ENCODE data around the gene F7. TPM values are rescaled to one million over a fixed set of nuclear protein-coding genes. Genes with fewer than 3 reads are reported as not detected.
"Not testable (repeated sequence)": the region's sequence is repeated elsewhere in the genome, so short reads cannot be mapped to it uniquely, and the experiment has no call there.

Gene F7
- total RNA-seq, 1 donor from 2014 or later, result 1.0 TPM

DNA sequence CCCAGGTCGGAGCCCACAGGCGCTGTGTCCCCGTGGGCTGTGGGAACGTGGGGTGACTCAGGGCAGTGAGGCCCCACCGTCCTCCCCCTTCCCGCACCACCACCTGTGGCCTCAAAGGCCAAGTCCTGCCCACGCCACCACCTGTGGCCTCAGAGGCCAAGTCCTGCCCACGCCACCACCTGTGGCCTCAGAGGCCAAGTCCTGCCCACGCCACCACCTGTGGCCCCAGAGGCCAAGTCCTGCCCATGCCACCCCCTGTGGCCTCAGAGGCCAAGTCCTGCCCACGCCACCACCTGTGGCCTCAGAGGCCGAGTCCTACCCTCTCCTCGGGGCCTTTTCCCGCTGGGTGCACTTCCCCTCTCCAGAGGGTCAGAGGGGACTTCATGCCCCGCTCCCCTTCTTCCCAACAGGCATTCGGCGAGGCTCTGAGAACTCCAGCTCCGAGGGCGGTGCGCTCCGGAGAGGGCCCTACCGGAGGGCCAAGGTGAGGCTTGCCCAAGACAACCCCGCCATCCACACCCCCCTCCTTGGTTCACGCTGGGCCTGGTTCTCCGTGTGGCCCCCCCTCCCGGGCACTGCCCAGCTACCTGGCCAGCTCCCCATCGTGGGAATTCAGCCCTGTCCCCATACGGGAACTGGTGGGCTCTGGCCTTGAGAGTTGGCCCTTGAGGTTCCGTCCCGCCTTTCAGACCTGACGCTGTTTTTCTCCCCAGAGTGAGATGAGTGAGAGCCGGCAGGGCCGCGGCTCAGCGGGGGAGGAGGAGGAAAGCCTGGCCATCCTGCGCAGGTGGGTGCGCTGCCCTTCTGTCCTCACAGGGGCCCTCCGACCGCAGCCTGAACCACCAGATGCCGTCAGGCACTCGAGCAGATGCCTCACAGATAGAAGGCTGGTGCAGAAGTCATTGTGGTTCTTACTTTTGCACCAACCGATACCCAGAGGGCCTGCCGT lies 27.4 kb upstream of the F7 start:
- no peaks in the 10 kb centered on the region for H3K4me1 Mint-ChIP-seq
- no peaks in the 10 kb centered on the region for H3K27me3 Mint-ChIP-seq (ENCODE audit: low read depth)
- DNase-seq (ENCODE audit: low read depth, low spot score), result no peak
- TF ChIP-seq, protein P1, sequence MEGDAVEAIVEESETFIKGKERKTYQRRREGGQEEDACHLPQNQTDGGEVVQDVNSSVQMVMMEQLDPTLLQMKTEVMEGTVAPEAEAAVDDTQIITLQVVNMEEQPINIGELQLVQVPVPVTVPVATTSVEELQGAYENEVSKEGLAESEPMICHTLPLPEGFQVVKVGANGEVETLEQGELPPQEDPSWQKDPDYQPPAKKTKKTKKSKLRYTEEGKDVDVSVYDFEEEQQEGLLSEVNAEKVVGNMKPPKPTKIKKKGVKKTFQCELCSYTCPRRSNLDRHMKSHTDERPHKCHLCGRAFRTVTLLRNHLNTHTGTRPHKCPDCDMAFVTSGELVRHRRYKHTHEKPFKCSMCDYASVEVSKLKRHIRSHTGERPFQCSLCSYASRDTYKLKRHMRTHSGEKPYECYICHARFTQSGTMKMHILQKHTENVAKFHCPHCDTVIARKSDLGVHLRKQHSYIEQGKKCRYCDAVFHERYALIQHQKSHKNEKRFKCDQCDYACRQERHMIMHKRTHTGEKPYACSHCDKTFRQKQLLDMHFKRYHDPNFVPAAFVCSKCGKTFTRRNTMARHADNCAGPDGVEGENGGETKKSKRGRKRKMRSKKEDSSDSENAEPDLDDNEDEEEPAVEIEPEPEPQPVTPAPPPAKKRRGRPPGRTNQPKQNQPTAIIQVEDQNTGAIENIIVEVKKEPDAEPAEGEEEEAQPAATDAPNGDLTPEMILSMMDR (conservative IDR thresholded peaks at IDR 0.05), result no peak
- H3K36me3 Mint-ChIP-seq (ENCODE audit: low read depth), result no peaks in the 10 kb centered on the region
- H3K27ac Mint-ChIP-seq (ENCODE audit: unreplicated experiment), result no peak overlapping the region
- no peak overlapping the region for H3K4me3 Mint-ChIP-seq
- H3K9me3 Mint-ChIP-seq, result no peaks in the 10 kb centered on the region

DNA sequence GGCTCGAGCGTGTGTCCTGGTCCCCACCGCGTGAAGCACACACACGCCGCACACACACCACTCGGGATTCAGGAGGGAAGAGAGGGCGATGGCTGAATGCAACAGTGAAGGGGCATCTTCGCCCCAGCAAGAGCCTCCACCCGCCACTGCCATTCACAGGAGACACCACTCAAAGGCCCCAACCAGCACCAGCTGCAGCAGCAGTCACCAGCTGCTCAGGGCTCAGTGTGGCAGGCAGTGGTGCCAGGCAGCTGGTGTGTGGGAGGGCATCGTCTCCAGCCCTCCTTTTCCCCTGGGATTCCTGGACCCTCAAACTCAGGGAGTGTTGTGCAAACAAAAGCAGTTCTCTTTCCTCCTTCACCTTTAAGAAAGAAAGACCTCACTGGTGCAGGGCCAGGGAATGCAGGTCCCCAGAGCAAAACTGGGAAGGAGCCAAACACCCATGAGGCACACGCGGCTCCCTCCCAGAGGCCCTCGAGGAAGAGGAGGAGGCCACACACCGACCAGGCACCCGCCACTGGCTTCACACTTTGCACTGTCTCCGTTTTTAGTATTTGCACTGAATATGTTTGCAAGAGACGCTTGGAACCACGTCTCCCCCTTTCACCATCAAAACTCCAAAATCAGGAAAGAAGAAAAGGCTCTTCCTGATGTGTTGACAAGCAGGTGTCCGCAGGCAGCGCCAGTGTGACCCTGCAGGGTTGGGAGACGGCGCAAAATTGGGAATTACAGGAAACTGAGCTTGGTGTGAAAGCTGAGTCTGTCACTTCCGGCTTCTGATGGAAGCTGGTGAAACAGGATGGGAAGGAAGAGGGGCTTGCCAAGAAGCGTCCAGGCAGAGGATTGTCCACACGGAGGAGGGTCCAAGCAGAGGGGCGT lies 26.4 kb upstream of the F7 start:
- peaks cover 5% of the 10 kb centered on the region for H3K4me1 Mint-ChIP-seq
- TF ChIP-seq, protein P1 (conservative IDR thresholded peaks at IDR 0.05), result no peak
- DNase-seq (ENCODE audit: low read depth, low spot score), result no peak
- H3K27me3 Mint-ChIP-seq (ENCODE audit: low read depth), result no peaks in the 10 kb centered on the region
- no peaks in the 10 kb centered on the region for H3K9me3 Mint-ChIP-seq
- H3K4me3 Mint-ChIP-seq, result no peak overlapping the region
- no peaks in the 10 kb centered on the region for H3K36me3 Mint-ChIP-seq (ENCODE audit: low read depth)
- H3K27ac Mint-ChIP-seq (ENCODE audit: unreplicated experiment), result no peak overlapping the region

DNA sequence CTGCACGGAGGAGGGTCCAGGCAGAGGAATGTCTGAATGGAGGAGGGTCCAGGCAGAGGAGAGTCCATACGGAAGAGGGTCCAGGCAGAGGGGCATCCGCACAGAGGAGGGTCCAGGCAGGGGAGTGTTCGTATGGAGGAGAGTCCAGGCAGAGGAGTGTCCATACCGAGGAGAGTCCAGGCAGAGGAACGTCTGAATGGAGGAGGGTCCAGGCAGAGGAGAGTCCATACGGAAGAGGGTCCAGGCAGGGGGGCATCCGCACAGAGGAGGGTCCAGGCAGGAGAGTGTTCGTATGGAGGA lies 25.9 kb upstream of the F7 start:
- not testable (repeated sequence) for H3K36me3 Mint-ChIP-seq (ENCODE audit: low read depth); H3K9me3 Mint-ChIP-seq; H3K4me1 Mint-ChIP-seq; H3K27ac Mint-ChIP-seq (ENCODE audit: unreplicated experiment); H3K27me3 Mint-ChIP-seq (ENCODE audit: low read depth); H3K4me3 Mint-ChIP-seq; DNase-seq (ENCODE audit: low read depth, low spot score)

DNA sequence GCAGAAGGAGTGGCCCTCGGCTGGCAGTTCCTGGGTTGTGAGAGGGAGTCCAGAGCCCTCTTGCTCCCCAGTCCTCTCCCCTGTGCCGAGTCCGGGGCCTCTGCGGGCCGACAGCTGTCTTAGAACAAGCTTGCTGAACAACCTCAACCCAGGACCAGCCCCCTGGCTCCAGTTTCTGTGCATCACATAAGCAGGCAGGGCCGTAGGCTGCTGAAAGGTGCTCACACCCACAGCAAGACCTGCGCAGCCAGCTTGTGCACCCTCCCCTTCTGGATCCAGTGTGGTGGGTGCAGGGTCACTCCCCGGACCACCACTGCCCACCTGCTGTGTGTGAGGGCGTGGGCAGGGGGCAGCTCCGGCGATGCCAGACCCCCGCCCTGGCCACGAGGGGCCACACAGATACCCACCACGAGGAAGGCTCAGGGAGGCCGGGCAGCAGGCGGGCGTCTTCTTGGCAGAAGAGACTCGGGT lies 25.2 kb upstream of the F7 start:
- H3K9me3 Mint-ChIP-seq, result no peaks in the 10 kb centered on the region
- no peak overlapping the region for H3K4me3 Mint-ChIP-seq
- peaks cover 5% of the 10 kb centered on the region for H3K4me1 Mint-ChIP-seq
- H3K36me3 Mint-ChIP-seq (ENCODE audit: low read depth), result no peaks in the 10 kb centered on the region
- no peak overlapping the region for H3K27ac Mint-ChIP-seq (ENCODE audit: unreplicated experiment)
- DNase-seq (ENCODE audit: low read depth, low spot score), result no peak
- TF ChIP-seq, protein P1 (conservative IDR thresholded peaks at IDR 0.05), result no peak
- no peaks in the 10 kb centered on the region for H3K27me3 Mint-ChIP-seq (ENCODE audit: low read depth)

DNA sequence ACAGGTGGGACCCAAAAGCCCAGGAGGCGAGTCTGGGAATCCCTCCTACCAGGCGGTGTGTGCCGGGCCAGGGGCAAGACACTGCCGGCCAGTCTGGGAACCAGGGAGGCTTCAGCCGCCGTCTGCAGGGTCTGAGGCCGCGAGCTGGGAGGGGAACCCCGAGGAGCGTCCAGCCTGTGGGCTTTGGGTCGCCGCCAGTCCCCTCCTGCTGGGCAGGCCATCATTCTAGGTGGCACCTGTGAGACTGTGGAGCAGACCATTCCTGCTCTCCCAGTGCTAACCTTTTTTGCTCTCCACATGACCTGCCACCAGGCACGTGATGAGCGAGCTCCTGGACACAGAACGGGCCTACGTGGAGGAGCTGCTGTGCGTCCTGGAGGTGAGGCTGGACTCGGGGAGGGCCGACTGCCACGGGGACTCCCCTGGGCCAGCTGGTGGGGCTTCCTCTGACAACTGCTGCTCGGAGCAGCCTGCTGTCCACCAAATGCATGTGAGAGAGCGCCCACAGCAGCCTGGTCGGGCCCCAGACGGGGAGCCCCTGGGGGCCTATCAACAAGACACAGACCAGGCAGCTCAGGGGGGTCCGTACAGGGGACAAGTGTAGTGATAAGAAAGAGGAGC lies 24.6 kb upstream of the F7 start:
- Mint-ChIP-seq H3K36me3 (ENCODE audit: low read depth) (no peaks in the 10 kb centered on the region), H3K27me3 (ENCODE audit: low read depth) (no peaks in the 10 kb centered on the region), H3K9me3 (no peaks in the 10 kb centered on the region), H3K4me1 (peaks cover 5% of the 10 kb centered on the region), H3K27ac (ENCODE audit: unreplicated experiment) (no peak overlapping the region), H3K4me3 (no peak overlapping the region)
- TF ChIP-seq, protein P1 (conservative IDR thresholded peaks at IDR 0.05), result no peak
- DNase-seq (ENCODE audit: low read depth, low spot score), result no peak
